HEK293 (cell line): ENCODE data around the gene DTNA.

Experiments
- CTCF ChIP-seq: fragments of 450-650 bp; formaldehyde crosslinking; IDR thresholded peaks from 2 replicates; pipeline ENCODE4 v1.5.1; 2016; ENCODE audit warnings: missing biosample characterization, missing genetic modification characterization
- GLI2 ChIP-seq: fragments of 450-650 bp; formaldehyde crosslinking; IDR thresholded peaks from 2 replicates; pipeline ENCODE4; 2017; ENCODE audit warnings: missing biosample characterization, missing genetic modification characterization, low read depth, borderline replicate concordance
- MYNN ChIP-seq: fragments of 450-650 bp; formaldehyde crosslinking; IDR thresholded peaks from 2 replicates; pipeline ENCODE4 v1.5.1; 2016; ENCODE audit warnings: missing biosample characterization, missing genetic modification characterization, borderline replicate concordance
- MZF1 ChIP-seq: fragments of 450-650 bp; formaldehyde crosslinking; IDR thresholded peaks from 2 replicates; pipeline ENCODE4 v1.5.1; 2017; ENCODE audit warnings: missing biosample characterization, missing genetic modification characterization, borderline replicate concordance
- ZBTB17 ChIP-seq: fragments of 450-650 bp; formaldehyde crosslinking; IDR thresholded peaks from 2 replicates; pipeline ENCODE4 v1.5.1; 2016; ENCODE audit warnings: missing biosample characterization, missing genetic modification characterization
- ZEB2 ChIP-seq: fragments of 450-650 bp; formaldehyde crosslinking; IDR thresholded peaks from 2 replicates; pipeline ENCODE4 v1.5.1; 2016; ENCODE audit warnings: missing biosample characterization, missing genetic modification characterization
- ZNF138 ChIP-seq: fragments of 450-650 bp; formaldehyde crosslinking; IDR thresholded peaks from 2 replicates; pipeline ENCODE4 v1.5.1; 2016; ENCODE audit warnings: missing biosample characterization, missing genetic modification characterization, borderline replicate concordance

GRCh38 chr18:34738175-34738894, 28.2 kb downstream of the DTNA start:
- TF ChIP-seq CTCF (tag by site-specific recombination) (no peak), GLI2 (tag by site-specific recombination) (no peak), MZF1 (tag by site-specific recombination) (no peak), ZEB2 (tag by site-specific recombination) (no peak), MYNN (tag by site-specific recombination) (no peak), ZBTB17 (tag by site-specific recombination) (peak; percentile 84), ZNF138 (no peak)
